ENCODE measurements around the gene LIPT2. TPM values are rescaled to one million over a fixed set of nuclear protein-coding genes. Genes with fewer than 3 reads are reported as not detected.

Gene LIPT2
- total RNA-seq, 2 experiments from 2014 or later: 10.7 to 10.9 TPM

- intact Hi-C loops (cut with DNase I, micrococcal nuclease): no loop called here
- DNase-seq: no peak
- Mint-ChIP-seq H3K27me3 (peaks cover 11% of the 10 kb centered on the region), H3K9me3 (no peaks in the 10 kb centered on the region), H3K4me1 (ENCODE audit: low read depth) (no peaks in the 10 kb centered on the region), H3K27ac (no peak overlapping the region), H3K4me3 (no peak overlapping the region), H3K36me3 (ENCODE audit: low read depth) (no peaks in the 10 kb centered on the region)
- no peak for ATAC-seq (ENCODE audit: poor library complexity)
- Histone ChIP-seq H3K27me3 (ENCODE audit: control insufficient read depth in 1 of 2, insufficient read depth in 2 of 2, low read length in 2 of 2) (no peaks in the 10 kb centered on the region), H3K4me3 (ENCODE audit: low read length) (no peak overlapping the region), H3K36me3 (ENCODE audit: insufficient read depth, low read length) (no peaks in the 10 kb centered on the region), H3K27ac (ENCODE audit: low read depth in 1 of 2, low read length in 2 of 2) (no peak overlapping the region), H3K9me3 (ENCODE audit: control insufficient read depth in 1 of 2, insufficient read depth in 1 of 2, low read length in 2 of 2) (no peaks in the 10 kb centered on the region), H3K4me1 (ENCODE audit: insufficient read depth, low read length) (no peaks in the 10 kb centered on the region)
- POLR2A ChIA-PET: no interaction called here
- CTCF ChIA-PET: no interaction called here
- TF ChIP-seq CTCF (IDR thresholded peaks at IDR 0.05): no peak
Observed at GRCh38 chr11:74474316-74474715, 19.2 kb downstream of the LIPT2 start.

GRCh38 chr11:74473382-74474173 lies 19.9 kb downstream of the LIPT2 start:
- Histone ChIP-seq H3K4me1 (ENCODE audit: insufficient read depth, low read length) (no peaks in the 10 kb centered on the region), H3K36me3 (ENCODE audit: insufficient read depth, low read length) (no peaks in the 10 kb centered on the region), H3K9me3 (ENCODE audit: control insufficient read depth in 1 of 2, insufficient read depth in 1 of 2, low read length in 2 of 2) (no peaks in the 10 kb centered on the region), H3K4me3 (ENCODE audit: low read length) (no peak overlapping the region), H3K27me3 (ENCODE audit: control insufficient read depth in 1 of 2, insufficient read depth in 2 of 2, low read length in 2 of 2) (peaks cover 0 to 6% of the 10 kb centered on the region in 2 experiments), H3K27ac (ENCODE audit: low read depth in 1 of 2, low read length in 2 of 2) (no peak overlapping the region)
- no peaks in the 10 kb centered on the region for H3K9me3 Mint-ChIP-seq
- ChIA-PET CTCF (no interaction called here), POLR2A (no interaction called here)
- no peak overlapping the region for H3K4me3 Mint-ChIP-seq
- no peaks in the 10 kb centered on the region for H3K36me3 Mint-ChIP-seq (ENCODE audit: low read depth)
- DNase-seq (peak in 1 of 14 experiments; percentile 22), ATAC-seq (ENCODE audit: poor library complexity) (no peak)
- H3K4me1 Mint-ChIP-seq (ENCODE audit: low read depth): no peaks in the 10 kb centered on the region
- H3K27me3 Mint-ChIP-seq: peaks cover 14% of the 10 kb centered on the region
- TF ChIP-seq CTCF (IDR thresholded peaks at IDR 0.05): no peak
- intact Hi-C loops (cut with DNase I, micrococcal nuclease): no loop called here
- H3K27ac Mint-ChIP-seq: no peak overlapping the region

- Mint-ChIP-seq H3K4me3 (no peak overlapping the region), H3K27me3 (peaks cover 26% of the 10 kb centered on the region), H3K36me3 (ENCODE audit: low read depth) (no peaks in the 10 kb centered on the region), H3K27ac (no peak overlapping the region), H3K9me3 (no peaks in the 10 kb centered on the region), H3K4me1 (ENCODE audit: low read depth) (no peaks in the 10 kb centered on the region)
- Histone ChIP-seq H3K9me3 (ENCODE audit: control insufficient read depth in 1 of 2, insufficient read depth in 1 of 2, low read length in 2 of 2) (no peaks in the 10 kb centered on the region), H3K4me3 (ENCODE audit: low read length) (no peak overlapping the region), H3K27me3 (ENCODE audit: control insufficient read depth in 1 of 2, insufficient read depth in 2 of 2, low read length in 2 of 2) (peaks cover 7 to 17% of the 10 kb centered on the region in 2 experiments), H3K27ac (ENCODE audit: low read depth in 1 of 2, low read length in 2 of 2) (no peak overlapping the region), H3K4me1 (ENCODE audit: insufficient read depth, low read length) (peaks cover 5% of the 10 kb centered on the region), H3K36me3 (ENCODE audit: insufficient read depth, low read length) (no peaks in the 10 kb centered on the region)
- DNase-seq (no peak), ATAC-seq (ENCODE audit: poor library complexity) (no peak)
- TF ChIP-seq CTCF (IDR thresholded peaks at IDR 0.05): no peak
- CTCF ChIA-PET: no interaction called here
- POLR2A ChIA-PET: no interaction called here
- intact Hi-C loops (cut with DNase I, micrococcal nuclease): no loop called here
Observed at GRCh38 chr11:74471668-74472429, 21.7 kb downstream of the LIPT2 start.
